DMS79 treated with DMSO at 0.1 percent for 48 hours (cell line): Measurements from ENCODE around the gene TMCC2.

Experiments
- DNase-seq: peaks from one replicate; lab custom pipeline; 2025; lab: John Stamatoyannopoulos, UW

TMCC2 gene

DNA sequence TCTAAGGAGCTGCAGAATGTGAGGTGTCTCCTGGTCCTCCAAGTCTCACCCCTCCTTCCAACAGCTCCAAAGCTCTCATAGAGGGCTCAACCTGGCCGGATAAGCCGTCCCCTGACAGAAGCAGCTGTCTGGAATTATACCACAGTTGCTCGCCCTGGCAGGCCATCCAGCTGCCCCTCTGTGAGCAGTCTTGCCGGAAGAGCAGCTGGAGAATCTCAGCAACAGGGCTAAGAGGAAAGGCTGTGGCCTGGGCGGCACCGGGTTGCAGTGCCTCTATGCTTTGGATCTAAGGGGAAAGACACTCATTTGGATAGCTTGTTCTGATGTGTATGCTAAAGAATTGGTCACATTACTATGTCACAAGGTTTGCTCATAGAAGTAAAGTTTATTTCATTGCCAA is 12.4 kb downstream of the TMCC2 start:
- no peak for DNase-seq

GRCh38 chr1:205240569-205240968 is 12.8 kb downstream of the TMCC2 start:
- DNase-seq, result no peak

- no peak for DNase-seq
Measured at GRCh38 chr1:205241366-205242030, 13.8 kb downstream of the TMCC2 start.

DNA sequence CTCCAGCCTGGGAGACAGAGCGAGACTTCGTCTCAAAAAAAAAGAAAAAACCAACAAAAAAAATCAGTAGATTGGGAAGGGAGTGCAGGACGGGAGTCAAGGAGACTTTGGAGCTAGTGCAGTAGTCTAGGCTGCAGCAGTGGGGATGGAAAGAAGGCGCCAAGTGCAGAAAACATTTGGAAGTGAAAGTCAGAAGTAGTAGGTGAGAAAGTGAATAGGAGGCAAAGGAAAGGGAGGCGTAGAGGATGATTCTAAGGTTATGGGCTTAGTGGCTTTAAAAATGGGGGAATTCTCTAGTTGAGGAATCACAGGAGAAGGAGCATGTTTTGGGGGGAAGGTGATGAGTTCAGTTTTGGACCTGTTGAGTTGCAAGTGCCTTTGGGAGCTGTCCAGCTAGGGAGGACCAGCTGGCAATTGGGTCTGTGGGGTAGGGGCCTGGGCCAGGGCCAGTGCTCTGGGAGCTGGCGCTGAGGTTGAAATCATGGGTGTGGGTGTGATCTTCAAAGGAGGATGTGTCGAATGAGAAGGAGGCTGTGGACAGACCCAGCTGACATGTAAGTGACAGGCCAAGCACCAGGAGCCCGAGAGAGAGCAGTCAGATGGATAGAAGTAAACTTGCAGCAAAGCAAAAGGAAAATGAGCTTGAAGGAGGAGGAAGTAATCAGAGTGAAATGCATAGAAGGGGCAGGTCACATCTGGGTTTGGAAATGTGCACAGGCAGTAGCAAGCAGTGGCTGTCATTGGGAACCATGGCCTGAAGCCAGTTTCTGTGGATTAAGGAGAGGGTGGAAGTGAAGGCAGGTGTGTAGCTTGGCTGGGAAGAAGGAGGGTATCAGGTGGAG is 15.8 kb downstream of the TMCC2 start:
- peak; percentile 41 for DNase-seq

- no peak for DNase-seq
Measured at GRCh38 chr1:205244384-205244783, 16.6 kb downstream of the TMCC2 start.

GRCh38 chr1:205245096-205245495 is 17.4 kb downstream of the TMCC2 start:
- no peak for DNase-seq

- no peak for DNase-seq
Measured at GRCh38 chr1:205246351-205247119, 18.8 kb downstream of the TMCC2 start.

- DNase-seq, result no peak
Measured at GRCh38 chr1:205247130-205247921, 19.6 kb downstream of the TMCC2 start.

- peak; percentile 83 for DNase-seq
Measured at GRCh38 chr1:205248793-205249601, 21.3 kb downstream of the TMCC2 start.

- no peak for DNase-seq
Measured at GRCh38 chr1:205249651-205250050, 21.9 kb downstream of the TMCC2 start.

DNA sequence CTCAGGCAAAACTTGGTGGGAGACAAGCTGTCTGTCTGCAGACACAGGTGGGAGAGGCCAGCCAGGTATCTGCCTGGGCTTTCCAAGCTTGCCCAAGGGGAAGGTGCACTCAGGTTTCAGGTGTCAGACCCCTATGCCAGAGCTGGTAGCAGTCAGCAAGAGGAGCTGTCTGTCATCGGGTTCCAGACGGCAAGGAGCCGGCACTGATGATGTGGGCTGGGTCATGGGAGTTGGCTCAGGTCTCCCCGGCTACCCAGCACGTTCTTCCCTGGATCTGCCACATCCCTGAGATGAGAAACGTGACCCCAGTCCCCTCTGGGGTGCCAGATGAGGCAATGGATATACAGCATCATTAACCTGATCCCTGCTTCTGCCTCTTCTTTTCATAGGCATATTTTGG is 23.0 kb downstream of the TMCC2 start:
- peak; percentile 34 for DNase-seq

DNA sequence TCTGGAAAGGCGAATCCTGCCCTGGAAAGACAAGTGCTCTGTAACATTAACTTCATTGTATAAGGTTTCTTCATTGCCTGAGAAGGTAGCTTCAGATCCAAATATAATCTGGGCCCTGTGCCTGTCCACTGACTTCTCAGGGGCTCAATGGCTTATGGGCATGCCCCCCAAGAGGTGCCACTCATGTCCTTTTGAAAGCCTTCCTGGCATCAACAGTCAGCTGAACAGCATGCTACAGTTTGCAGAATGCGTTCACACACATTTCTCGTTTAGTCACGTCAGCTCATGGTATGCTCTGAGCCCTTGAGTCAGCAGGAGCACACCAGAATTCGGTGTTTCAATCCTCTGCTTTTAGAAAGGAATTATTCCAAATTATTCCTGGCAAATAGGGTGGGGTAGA is 23.8 kb downstream of the TMCC2 start:
- DNase-seq, result no peak

DNA sequence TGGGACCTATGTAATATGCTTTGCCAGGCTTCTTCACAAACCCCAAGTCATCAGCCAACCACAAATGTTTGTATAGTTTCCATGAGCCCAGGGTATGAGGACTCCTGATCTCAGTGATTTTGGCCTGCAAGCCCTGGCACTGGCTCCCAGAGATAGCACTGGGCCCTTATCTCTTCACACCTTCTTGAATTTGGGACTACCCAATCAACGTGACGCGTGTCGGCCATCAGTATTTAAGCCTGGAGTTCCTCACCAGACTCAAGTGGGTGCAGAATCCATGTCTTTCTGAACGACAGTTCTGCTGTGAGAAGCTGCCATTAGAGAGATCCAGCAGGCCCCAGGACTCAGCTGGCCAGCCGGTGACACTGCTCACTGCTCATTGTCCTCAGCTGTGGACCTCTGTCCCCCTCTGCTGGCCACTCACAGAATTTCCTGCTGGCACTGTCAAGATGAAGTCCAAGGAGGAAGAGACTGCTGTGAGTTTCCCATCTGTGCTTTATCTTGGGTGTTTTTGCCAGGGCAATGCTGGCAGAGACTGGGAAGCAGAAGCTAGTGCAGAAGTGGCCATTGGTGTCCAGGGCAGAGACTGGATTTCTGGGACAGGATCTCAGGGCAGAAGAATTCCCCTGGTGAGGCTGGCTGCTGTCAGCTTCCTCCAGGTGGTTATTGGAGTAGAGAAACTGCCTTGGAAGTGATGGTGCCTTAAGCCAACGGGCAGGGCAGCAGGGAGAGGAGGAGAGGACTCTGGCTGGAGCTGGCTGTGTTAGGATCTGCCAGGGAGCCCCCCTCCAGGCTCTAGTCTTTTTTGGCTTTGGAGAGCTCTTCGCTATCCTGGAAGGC is 28.4 kb downstream of the TMCC2 start:
- DNase-seq, result peak; percentile 82

DNA sequence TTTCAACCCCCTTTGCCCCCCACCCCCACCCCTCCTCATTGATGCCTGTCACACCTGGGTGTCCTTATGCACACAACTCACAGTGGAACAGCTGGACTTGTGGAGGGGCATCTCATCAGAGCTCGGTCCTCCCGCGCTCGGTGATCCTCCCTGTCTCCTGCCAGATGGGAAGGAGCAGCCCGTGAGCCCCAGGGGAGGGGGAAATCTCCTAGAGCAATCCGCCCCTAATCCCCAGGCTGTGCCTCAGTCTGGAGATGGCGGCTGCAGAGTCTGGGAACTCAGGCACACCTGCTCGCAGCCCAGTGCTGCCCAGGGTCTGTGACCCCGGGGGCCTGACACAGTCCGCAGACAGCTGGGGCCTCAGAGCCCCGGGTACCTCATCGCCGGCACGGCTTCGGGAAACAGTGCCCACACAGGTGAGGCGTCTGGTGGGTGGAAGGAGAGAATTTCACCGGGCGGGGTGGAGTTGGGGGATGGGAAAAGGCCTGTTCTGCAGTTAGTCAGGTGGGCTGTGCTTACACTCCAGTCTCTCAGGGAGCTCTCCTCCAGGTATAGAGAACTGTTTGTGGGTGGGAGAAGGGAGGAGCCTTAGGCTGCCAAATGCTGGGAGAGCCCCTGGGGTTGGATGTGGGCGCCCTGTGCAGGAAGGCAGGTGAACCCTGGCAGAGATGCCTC is 29.3 kb downstream of the TMCC2 start:
- no peak for DNase-seq

- DNase-seq, result no peak
Measured at GRCh38 chr1:205257735-205258134, 30.0 kb downstream of the TMCC2 start.

DNA sequence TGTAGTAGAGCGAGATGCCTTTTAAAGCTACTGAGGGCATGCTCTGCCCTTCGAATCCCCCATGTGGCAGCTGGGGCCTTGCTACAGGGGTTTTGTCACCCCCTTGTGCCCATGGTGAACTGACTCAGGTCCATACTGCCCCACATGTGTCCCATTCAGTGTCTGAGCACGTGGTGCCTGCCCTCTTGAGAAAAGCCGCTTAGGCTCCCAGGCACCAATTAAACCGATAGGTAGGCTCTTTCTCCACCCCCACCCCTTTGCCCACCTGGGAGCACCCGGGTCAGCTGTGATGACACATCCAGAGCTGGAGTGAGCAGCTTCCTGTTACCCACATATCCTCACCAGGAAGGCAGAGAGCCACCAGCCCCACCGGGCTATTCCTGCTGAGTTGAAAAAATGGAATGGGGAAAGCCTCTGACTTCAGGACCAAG is 30.5 kb downstream of the TMCC2 start:
- no peak for DNase-seq

- DNase-seq, result no peak
Measured at GRCh38 chr1:205258719-205259118, 31.0 kb downstream of the TMCC2 start.

DNA sequence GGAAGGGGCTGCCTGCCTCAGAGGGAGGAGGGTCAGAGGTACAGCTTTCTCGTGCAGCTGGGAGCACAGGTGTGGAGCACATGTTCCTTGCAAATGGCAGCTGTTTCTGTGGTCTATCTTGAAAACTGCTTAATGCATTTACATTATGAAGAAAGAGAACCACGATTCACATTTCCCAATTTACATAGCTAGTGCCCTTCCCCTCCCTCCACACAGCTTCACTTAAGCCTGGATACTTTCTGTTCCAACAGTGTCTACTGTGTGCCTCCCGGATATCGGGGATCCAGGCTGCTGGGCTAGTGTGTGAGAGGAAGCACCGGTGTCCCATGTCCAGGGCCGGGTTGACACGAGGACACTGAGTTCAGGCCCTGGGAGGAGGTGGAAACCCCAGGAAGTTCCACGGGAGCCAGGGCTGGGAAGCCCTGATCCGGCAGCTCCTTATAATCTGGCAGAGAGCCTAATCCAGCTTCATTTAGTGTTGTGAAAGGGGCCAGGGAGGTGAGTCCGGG is 31.6 kb downstream of the TMCC2 start:
- no peak for DNase-seq

DNA sequence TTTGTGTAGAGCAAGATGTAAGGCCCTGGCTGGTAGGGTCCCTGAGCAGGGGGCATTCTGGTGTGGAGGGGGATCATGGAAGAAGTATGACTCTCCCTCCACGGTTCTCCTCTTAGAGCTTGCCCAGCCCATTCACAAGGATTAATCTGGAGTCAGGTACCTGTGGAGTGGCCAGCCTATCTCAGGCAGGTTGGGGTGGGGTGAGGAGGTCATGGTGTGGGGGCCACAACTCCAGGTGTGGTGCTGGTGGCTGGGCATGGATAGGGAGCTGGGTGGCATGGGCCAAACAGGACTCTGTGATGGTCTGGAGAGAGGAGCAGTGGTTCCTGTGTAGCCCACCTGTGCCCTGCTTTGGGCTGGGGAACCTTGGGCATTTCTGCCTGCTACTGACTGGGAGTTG is 32.3 kb downstream of the TMCC2 start:
- no peak for DNase-seq
